H1 (cell line): ENCODE measurements around the gene CLDN9. TPM values are rescaled to one million over a fixed set of nuclear protein-coding genes. Genes with fewer than 3 reads are reported as not detected.

ENCODE experiments used
- BCL11A ChIP-seq, 2 experiments: IDR thresholded peaks; one replicate each; pipeline ENCODE4 v1.6.1; 2011; ENCODE audit warnings: low read depth in 2 of 2, low read length in 2 of 2, mild to moderate bottlenecking in 2 of 2
- BRCA1 ChIP-seq: IDR thresholded peaks from 2 replicates; pipeline ENCODE4 v1.6.1; 2012; ENCODE audit warnings: low read depth, low read length, improper control_type of control experiment
- CHD1 ChIP-seq: IDR thresholded peaks from 2 replicates; pipeline ENCODE4 v1.6.1; 2012; ENCODE audit warnings: low read depth, low read length, improper control_type of control experiment
- CTBP2 ChIP-seq: IDR thresholded peaks from 2 replicates; pipeline ENCODE4 v1.7.0; 2011; ENCODE audit warnings: borderline replicate concordance, mild to moderate bottlenecking, moderate library complexity, mixed read lengths, low read length; ENCODE audit not compliant: insufficient read depth, insufficient read length
- GTF2F1 ChIP-seq: IDR thresholded peaks from 2 replicates; pipeline ENCODE4 v1.6.1; 2012; ENCODE audit warnings: low read depth, low read length, improper control_type of control experiment, borderline replicate concordance
- HDAC6 ChIP-seq: IDR thresholded peaks from one replicate; pipeline ENCODE4 v1.7.1; 2012; ENCODE audit warnings: low read depth, mild to moderate bottlenecking, inconsistent platforms, low read length, moderate library complexity
- JUND ChIP-seq: IDR thresholded peaks from 2 replicates; pipeline ENCODE4 v1.6.1; 2011; ENCODE audit warnings: mild to moderate bottlenecking, improper control_type of control experiment, low read length
- KDM4A ChIP-seq: IDR thresholded peaks from one replicate; pipeline ENCODE4 v1.7.1; 2012; ENCODE audit warnings: low read depth, mild to moderate bottlenecking, moderate library complexity, low read length, inconsistent platforms; ENCODE audit not compliant: severe bottlenecking
- NANOG ChIP-seq: IDR thresholded peaks from 2 replicates; pipeline ENCODE4 v1.6.1; 2011; ENCODE audit warnings: low read length, low read depth, mild to moderate bottlenecking, inconsistent platforms; ENCODE audit not compliant: insufficient read depth, poor library complexity, severe bottlenecking
- PHF8 ChIP-seq: fragments of 200-600 bp; sonication (generic); conservative IDR thresholded peaks from 2 replicates; pipeline ENCODE4 v1.7.1; 2012; ENCODE audit warnings: low read depth, mild to moderate bottlenecking, inconsistent platforms, low read length, moderate library complexity
- POLR2A ChIP-seq, 2 experiments: IDR thresholded peaks; 1 replicate in 1 of 2; 2 replicates in 1 of 2; pipeline ENCODE4 v1.6.1; 2011; ENCODE audit warnings: low read depth in 2 of 2, low read length in 2 of 2, mild to moderate bottlenecking in 2 of 2; ENCODE audit errors: control extremely low read depth in 1 of 2
- RAD21 ChIP-seq, 2 experiments: IDR thresholded peaks in 1 of 2; conservative IDR thresholded peaks in 1 of 2; 2 replicates each; pipeline ENCODE4 v1.6.1; 2011; ENCODE audit warnings: low read depth in 2 of 2, low read length in 2 of 2, improper control_type of control experiment in 1 of 2, inconsistent platforms in 1 of 2, mild to moderate bottlenecking in 1 of 2, moderate library complexity in 1 of 2
- RNF2 ChIP-seq: fragments of 200-900, 300-1000 bp; sonication (generic); IDR thresholded peaks from 2 replicates; pipeline ENCODE4 v1.7.1; 2016; ENCODE audit warnings: borderline replicate concordance, low read depth, mild to moderate bottlenecking, antibody characterized with exemption, low read length; ENCODE audit not compliant: poor library complexity, severe bottlenecking; ENCODE audit errors: missing control alignments
- RXRA ChIP-seq: IDR thresholded peaks from 2 replicates; pipeline ENCODE4 v1.6.1; 2011; ENCODE audit warnings: low read depth, mild to moderate bottlenecking, low read length, moderate library complexity; ENCODE audit not compliant: insufficient read depth
- SAP30 ChIP-seq: fragments of 300-600 bp; sonication (generic); IDR thresholded peaks from 2 replicates; pipeline ENCODE4 v1.7.1; 2012; ENCODE audit warnings: low read length, moderate library complexity, mild to moderate bottlenecking, inconsistent platforms; ENCODE audit not compliant: insufficient read depth, insufficient replicate concordance
- SP4 ChIP-seq: IDR thresholded peaks from 2 replicates; pipeline ENCODE4 v1.6.1; 2012; ENCODE audit warnings: low read length, inconsistent platforms
- SRF ChIP-seq: IDR thresholded peaks from 2 replicates; pipeline ENCODE4 v1.6.1; 2011; ENCODE audit warnings: mild to moderate bottlenecking, low read depth, low read length, moderate library complexity
- YY1 ChIP-seq: IDR thresholded peaks from 2 replicates; pipeline ENCODE4 v1.6.1; 2011; ENCODE audit warnings: low read depth, mild to moderate bottlenecking, low read length
- ZNF274 ChIP-seq: IDR thresholded peaks from 2 replicates; pipeline ENCODE4 v1.7.0; 2012; ENCODE audit warnings: low read length, borderline replicate concordance; ENCODE audit errors: extremely low read depth
- polyA plus RNA-seq, 7 experiments: library from polyadenylated mRNA; depleted of rRNA in 3 of 7; stranded (reverse) in 5 of 7; unstranded in 2 of 7; fragments of >200 nt in 5 of 7; fragments of 200-250 nt in 2 of 7; gene quantifications; 1 replicate in 5 of 7; 2 replicates in 1 of 7; 4 replicates in 1 of 7; pipeline versions ENCODE4 v1.2.1 to v1.2.3, GENCODE V29; 2011 to 2013; ENCODE audit warnings: missing spikeins in 2 of 7, mixed read lengths in 2 of 7
- total RNA-seq: library from RNA; stranded (reverse); fragmentation: NEBNext Ultra II Directional; extraction: Animal tissue kit (Norgen Biotek cat#: 25700); gene quantifications from 2 replicates; pipeline ENCODE4 v1.2.1, GENCODE V29; 2021
- TF ChIP-seq, protein P1 (sequence below): IDR thresholded peaks from 2 replicates; pipeline ENCODE4 v1.6.1; 2012; ENCODE audit warnings: inconsistent platforms
- TF ChIP-seq, protein P2 (sequence below): IDR thresholded peaks from 2 replicates; pipeline ENCODE4 v1.6.1; 2012; ENCODE audit warnings: low read length, inconsistent platforms

CLDN9 gene
- total and polyA plus RNA-seq, 2 of the 8 experiments (the other 6 are each of a cell fraction or from before 2014, with no cell fraction given), result 0.60 to 0.89 TPM

DNA sequence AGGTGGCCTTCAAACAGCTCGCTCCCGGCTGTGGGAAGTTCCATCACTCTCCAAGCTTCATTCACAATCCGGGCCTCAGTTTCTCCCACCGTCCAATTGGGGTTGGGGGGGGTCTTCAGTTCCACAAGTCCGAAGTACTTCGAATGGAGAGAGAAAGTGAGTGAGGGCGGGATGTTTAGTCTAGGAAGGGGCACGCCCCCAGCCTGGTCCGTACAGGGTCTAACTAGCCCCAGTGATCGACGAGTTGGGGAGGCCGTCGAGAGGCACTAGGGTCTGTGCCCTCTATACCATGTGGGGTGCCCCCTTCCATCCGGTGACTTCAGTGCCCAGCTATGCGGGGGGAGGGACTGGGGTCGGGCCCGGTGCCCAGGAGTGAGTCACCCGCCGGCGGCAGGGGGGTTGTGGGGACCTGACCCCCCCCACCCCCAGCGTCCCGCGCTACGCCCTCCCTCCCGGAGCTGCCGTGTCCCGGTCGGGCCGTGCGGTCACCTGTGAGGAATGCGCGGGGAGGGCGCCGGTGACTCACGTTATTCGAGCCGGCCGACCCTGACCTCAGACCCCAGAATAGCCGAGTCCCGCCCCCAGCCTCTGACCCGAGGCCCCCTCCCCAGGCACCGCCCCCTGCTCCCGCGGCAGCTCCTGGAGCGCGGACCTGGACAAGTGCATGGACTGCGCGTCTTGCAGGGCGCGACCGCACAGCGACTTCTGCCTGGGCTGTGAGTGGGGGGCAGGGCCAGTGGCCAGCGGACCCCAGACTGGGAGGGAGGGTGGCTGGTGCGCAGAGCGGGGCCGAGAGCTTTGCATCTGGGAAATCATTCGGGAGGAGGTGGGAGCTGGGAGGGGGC is 8.1 kb downstream of the CLDN9 start (continued):
- TF ChIP-seq, protein P1, sequence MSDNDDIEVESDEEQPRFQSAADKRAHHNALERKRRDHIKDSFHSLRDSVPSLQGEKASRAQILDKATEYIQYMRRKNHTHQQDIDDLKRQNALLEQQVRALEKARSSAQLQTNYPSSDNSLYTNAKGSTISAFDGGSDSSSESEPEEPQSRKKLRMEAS, result peak; percentile 35; the same call in 1 of the 2 replicates
- peak; percentile 92 for TF ChIP-seq JUND
- no peak for TF ChIP-seq YY1
- no peak for TF ChIP-seq CTBP2
- TF ChIP-seq POLR2A (IDR thresholded peaks at IDR 0.05; ENCODE audit: control extremely low read depth in 1 of 2, low read depth in 2 of 2, low read length in 2 of 2), result peak in 1 of 2 experiments; percentile 12; a peak in 2 of 3 replicates
- TF ChIP-seq SP4, result no peak; the same call in 1 of the 2 replicates
- no peak for TF ChIP-seq CHD1
- TF ChIP-seq KDM4A, result no peak
- no peak for TF ChIP-seq BCL11A (IDR thresholded peaks at IDR 0.05; ENCODE audit: low read depth in 2 of 2, low read length in 2 of 2)
- no peak for TF ChIP-seq BRCA1
- no peak for TF ChIP-seq GTF2F1
- no peak for TF ChIP-seq SRF
- TF ChIP-seq RXRA, result no peak
- no peak for TF ChIP-seq RNF2
- TF ChIP-seq, protein P2, sequence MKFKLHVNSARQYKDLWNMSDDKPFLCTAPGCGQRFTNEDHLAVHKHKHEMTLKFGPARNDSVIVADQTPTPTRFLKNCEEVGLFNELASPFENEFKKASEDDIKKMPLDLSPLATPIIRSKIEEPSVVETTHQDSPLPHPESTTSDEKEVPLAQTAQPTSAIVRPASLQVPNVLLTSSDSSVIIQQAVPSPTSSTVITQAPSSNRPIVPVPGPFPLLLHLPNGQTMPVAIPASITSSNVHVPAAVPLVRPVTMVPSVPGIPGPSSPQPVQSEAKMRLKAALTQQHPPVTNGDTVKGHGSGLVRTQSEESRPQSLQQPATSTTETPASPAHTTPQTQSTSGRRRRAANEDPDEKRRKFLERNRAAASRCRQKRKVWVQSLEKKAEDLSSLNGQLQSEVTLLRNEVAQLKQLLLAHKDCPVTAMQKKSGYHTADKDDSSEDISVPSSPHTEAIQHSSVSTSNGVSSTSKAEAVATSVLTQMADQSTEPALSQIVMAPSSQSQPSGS, result 0 out of 2 replicates have a peak, but pooled peaks have one; percentile 56
- no peak for TF ChIP-seq HDAC6
- TF ChIP-seq PHF8, result no peak; the same call in none of the 2 replicates
- peak; percentile 52 for TF ChIP-seq SAP30
- TF ChIP-seq ZNF274, result no peak
- TF ChIP-seq NANOG, result no peak
- no peak for TF ChIP-seq RAD21 (IDR thresholded peaks at IDR 0.05 in 1 of 2, conservative IDR thresholded peaks at IDR 0.05 in 1 of 2; ENCODE audit: low read depth in 2 of 2, low read length in 2 of 2)
